MV-4-11 (cell line): ENCODE results near the gene SUN2.

Source experiments
- DNase-seq: peaks from one replicate; lab custom pipeline; 2025; lab: John Stamatoyannopoulos, UW

Gene SUN2

DNA sequence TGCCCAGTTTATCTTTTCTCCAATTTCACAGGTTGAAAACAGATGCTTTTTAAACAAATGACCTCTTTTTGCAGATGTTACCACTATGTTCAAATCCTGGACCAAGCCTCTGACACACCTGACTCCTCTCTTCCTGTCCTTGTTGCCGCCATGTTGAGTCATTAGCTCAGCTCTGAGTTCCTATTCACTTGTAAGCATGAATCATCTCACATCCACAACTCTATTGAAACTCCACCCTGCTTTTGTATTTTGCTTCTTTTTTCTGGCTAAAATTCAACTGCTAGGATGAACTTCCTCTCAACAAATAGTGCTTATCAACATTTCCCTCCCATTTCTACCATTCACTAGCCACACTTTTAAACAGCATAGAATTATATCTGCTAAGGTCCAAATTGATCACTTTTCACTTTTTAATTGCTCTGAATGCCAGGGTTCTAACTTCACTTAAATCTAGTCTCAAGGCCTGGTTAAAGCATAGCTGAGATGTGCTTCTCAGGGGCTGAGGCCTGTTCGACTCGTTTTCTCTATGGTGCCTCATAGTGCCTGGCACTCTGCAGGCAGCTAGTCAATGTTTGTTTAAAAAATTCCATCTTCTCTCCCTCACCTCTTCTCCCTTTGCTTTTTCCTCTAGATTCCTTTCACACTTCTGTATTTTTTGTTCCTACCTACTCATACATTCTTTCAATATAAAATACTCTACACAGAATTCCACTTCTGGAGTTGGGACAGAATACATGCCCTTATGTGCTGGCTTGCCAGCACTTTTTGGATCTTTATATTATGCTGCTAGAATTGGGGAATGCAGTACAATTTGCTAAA is 59.0 kb downstream of the SUN2 start:
- peak; percentile 64 for DNase-seq

DNA sequence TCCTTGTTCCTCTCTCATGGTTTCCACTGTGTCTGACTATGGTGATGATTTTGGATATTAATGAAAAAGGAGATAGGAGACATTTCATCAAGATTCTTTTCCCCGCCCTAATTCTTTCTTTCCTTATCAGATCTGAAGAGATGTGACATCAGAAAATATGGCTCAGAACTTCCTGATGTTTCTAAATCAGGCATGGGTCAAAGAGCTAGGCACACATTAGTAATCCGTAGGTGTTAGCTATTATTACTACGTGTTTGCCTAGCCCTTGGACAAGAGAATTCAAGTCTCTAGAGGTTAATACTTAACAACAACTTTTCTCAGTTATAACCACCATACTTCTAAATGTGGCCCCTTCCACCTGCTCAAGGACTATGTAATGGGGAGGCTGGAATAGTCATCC is 60.9 kb downstream of the SUN2 start:
- DNase-seq: no peak

DNA sequence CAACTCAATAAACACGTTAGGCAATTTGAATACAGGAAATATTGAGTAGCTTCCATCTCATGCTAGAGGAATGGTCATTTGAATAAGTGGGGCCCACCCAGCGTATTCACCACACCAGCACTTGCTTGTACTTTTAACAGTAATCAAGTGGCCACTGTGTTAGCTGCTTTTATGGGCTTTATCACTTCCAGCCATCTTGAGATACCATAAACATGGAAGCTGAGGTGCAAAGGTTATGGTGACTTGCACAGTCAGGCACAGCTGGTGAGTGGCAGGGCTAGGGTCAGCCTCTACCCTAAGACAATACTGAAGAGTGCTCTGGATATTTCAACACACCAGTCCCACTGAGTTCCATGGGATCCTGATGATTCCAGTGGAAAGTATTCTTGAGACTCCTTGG is 61.7 kb downstream of the SUN2 start:
- DNase-seq: no peak

DNA sequence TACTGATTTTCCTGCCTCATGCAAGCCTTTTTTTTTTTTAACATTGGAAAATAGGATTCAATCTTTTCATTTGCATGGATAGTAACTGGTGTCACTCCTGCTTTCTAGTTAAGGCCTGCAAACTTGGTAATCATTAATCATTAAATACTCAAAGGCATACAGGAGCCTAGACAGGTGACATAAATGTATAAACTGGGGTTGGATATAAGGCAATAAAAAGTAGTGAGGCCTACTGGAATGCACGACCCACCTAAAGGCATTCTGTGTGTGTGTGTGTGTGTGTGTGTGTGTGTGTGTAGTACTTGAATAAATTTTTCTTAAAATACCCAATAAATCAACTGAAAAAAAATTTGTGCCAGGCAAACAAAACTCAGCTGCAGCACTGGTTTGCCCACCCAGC is 66.1 kb downstream of the SUN2 start:
- DNase-seq: no peak

DNA sequence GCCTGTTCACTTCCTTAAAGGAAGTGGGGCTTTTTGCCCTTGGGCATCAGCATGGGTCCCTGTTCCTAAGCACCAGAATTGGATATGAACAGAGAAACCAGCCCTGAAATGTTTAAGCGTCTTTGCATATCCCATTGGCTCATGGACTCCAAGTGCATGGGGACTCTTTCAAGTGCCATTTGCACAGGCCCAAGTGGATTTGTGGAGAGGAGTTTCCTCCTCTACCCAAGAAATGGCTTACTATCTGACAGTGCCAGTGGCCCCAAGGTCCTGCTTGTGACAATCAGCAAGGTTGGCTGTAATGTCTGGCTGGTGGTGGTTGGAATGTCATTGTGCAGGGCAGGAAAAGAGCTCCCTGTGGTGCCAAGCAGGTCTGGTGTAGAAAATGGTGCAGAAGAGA is 70.0 kb downstream of the SUN2 start:
- DNase-seq: no peak

DNA sequence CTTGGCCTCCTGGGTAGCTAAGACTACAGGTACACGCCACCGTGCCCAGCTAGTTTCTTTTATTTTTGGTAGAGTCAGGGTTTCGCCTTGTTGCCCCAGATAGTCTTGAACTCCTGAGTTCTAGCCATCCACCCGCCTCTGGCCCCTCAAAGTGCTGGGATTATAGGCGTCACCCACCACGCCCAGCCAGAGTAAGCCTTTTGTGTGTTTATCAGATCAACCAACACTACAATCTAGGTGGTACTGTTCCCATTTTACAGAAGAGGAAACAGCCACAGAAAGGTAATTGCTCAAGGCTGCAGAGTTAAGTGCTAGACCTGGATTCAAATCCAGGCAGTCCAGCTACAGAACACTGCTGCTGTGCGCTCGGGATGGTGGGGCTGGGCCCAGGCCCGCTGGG is 70.9 kb downstream of the SUN2 start:
- no peak for DNase-seq
